Superior temporal gyrus (tissue), 1 donor: ENCODE measurements around the gene TIMM23.

Experiments used
- DNase-seq: peaks from one replicate; pipeline ENCODE4 v3.0.0-alpha.2; 2016; ENCODE audit errors: extremely low spot score

The TIMM23 gene

GRCh38 chr10:46052791-46053375, 80.6 kb downstream of the TIMM23 start:
- DNase-seq, result no peak
